KMS-11 (cell line): ENCODE measurements around the gene TBC1D30.

ENCODE experiments used
- H2AFZ ChIP-seq: fragments of 200-600 bp; sonication (generic); 2 replicates; pipeline ENCODE4 v1.6.1; 2016; ENCODE audit warnings: antibody characterized with exemption, mixed run types, low read depth
- H3K27ac ChIP-seq: fragments of 200-600 bp; sonication (generic); 2 replicates; pipeline ENCODE4 v1.6.1; 2016; ENCODE audit warnings: mild to moderate bottlenecking, mixed run types
- H3K27me3 ChIP-seq: fragments of 200-600 bp; sonication (generic); 2 replicates; pipeline ENCODE4 v1.6.1; 2017; ENCODE audit warnings: mild to moderate bottlenecking, low read depth, mixed run types, moderate library complexity; ENCODE audit not compliant: insufficient read depth
- H3K36me3 ChIP-seq: fragments of 200-600 bp; sonication (generic); 2 replicates; pipeline ENCODE4 v1.6.1; 2017; ENCODE audit warnings: mild to moderate bottlenecking, mixed run types; ENCODE audit not compliant: insufficient read depth
- H3K4me1 ChIP-seq: fragments of 200-600 bp; sonication (generic); 2 replicates; pipeline ENCODE4 v1.6.1; 2016; ENCODE audit warnings: mild to moderate bottlenecking, low read depth, mixed run types; ENCODE audit not compliant: poor library complexity, severe bottlenecking
- H3K4me2 ChIP-seq: fragments of 200-600 bp; sonication (generic); 2 replicates; pipeline ENCODE4 v1.7.0; 2016; ENCODE audit warnings: mild to moderate bottlenecking, mixed run types
- H3K4me3 ChIP-seq: fragments of 200-600 bp; sonication (generic); IDR thresholded peaks from 2 replicates; pipeline ENCODE4 v1.6.1; 2017; ENCODE audit warnings: low read depth, low read length, mixed read lengths; ENCODE audit not compliant: insufficient read depth
- H3K79me2 ChIP-seq: fragments of 200-600 bp; sonication (generic); 2 replicates; pipeline ENCODE4 v1.6.1; 2016; ENCODE audit warnings: low read depth, mixed run types; ENCODE audit not compliant: insufficient read depth
- H3K9ac ChIP-seq: fragments of 200-600 bp; sonication (generic); 2 replicates; pipeline ENCODE4 v1.6.1; 2016; ENCODE audit warnings: mild to moderate bottlenecking, mixed run types
- H4K20me1 ChIP-seq: fragments of 200-600 bp; sonication (generic); 2 replicates; pipeline ENCODE4 v1.6.1; 2016; ENCODE audit warnings: mild to moderate bottlenecking, mixed run types; ENCODE audit not compliant: insufficient read depth
- TF ChIP-seq, protein P1 (sequence below): fragments of 200-600 bp; sonication (generic); conservative IDR thresholded peaks from 2 replicates; pipeline ENCODE4 v1.6.1; 2017; ENCODE audit warnings: low read depth, mild to moderate bottlenecking, antibody characterized with exemption, low read length, moderate library complexity, mixed read lengths

The TBC1D30 gene

DNA sequence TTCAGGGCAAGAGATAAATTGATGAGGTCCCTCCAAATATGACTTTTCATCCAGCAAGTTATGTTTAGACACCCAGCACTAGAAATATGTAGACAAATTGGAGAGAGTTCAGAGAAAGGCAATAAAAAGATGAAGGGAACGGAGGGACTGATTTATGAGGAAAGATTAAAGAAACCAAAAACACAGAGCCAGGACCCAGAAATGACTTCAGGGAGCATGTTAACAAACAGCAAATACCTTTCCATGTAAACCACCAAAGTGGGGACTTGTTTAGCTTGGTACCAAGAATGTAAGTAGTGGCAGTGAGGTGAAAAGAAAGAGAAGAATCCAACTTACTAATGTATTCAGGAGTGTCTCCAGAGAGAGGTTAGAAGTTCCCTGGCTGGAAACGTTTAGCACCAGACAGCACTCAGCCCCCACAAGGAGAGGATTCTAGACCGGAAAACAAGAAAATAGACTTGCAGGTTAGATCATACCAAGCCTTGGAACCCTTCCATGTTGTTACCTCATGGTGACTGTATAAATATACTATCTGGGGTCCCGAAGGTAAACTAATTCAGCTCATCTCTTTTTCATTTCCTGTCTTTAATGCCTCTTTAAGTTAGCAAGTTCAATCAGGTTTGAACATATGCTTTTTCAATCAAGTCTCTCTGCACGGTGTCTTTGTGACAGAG, 79.2 kb downstream of the TBC1D30 start:
- Histone ChIP-seq H4K20me1 (no peaks in the 10 kb centered on the region), H3K9ac (no peak overlapping the region), H3K4me1 (no peaks in the 10 kb centered on the region), H3K79me2 (no peaks in the 10 kb centered on the region), H3K27ac (no peak overlapping the region), H3K36me3 (no peaks in the 10 kb centered on the region), H2AFZ (no peak overlapping the region), H3K4me2 (no peak overlapping the region), H3K4me3 (no peak overlapping the region), H3K27me3 (no peaks in the 10 kb centered on the region)
- TF ChIP-seq, protein P1, sequence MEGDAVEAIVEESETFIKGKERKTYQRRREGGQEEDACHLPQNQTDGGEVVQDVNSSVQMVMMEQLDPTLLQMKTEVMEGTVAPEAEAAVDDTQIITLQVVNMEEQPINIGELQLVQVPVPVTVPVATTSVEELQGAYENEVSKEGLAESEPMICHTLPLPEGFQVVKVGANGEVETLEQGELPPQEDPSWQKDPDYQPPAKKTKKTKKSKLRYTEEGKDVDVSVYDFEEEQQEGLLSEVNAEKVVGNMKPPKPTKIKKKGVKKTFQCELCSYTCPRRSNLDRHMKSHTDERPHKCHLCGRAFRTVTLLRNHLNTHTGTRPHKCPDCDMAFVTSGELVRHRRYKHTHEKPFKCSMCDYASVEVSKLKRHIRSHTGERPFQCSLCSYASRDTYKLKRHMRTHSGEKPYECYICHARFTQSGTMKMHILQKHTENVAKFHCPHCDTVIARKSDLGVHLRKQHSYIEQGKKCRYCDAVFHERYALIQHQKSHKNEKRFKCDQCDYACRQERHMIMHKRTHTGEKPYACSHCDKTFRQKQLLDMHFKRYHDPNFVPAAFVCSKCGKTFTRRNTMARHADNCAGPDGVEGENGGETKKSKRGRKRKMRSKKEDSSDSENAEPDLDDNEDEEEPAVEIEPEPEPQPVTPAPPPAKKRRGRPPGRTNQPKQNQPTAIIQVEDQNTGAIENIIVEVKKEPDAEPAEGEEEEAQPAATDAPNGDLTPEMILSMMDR, result no peak

DNA sequence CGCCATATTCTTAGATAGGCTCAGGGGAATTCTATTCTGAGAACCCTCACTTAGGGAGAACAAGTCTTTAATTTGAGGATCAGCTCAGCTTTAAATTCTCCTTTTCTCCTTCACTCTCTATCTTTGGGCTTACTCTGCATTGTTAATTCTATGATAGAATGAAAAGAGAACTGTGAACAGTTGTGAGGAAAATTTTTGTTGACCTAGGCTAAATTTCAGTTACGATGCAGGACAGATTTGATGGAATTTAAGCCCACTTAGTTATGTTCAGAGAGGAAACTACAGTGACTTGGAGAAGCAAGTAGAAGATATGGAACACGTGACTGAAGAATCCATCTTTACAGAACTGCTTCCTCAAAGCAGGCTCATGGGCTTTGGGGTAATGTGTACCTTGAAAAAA, 82.7 kb downstream of the TBC1D30 start:
- H3K4me2 ChIP-seq, result no peak overlapping the region
- no peaks in the 10 kb centered on the region for H3K79me2 ChIP-seq

DNA sequence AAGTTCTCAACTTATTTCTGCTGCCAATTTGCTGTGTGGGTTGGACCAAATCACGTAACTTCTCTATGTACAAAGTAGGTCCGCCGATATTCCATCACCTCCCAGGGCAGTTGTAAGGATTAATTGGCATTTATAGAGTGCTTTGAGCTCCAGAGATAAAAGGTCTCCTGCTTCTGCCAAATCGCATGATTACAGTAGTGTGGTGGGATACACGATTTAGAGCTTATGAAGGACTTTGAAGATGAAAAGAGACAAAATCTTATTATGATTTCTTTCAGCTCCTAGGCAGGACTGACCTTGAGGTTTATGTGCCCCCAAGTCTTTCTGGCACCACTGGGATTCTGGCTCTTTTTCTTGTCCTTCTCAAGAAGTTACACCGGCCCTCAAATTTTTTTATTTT, 84.7 kb downstream of the TBC1D30 start:
- no peaks in the 10 kb centered on the region for H3K79me2 ChIP-seq
- no peak overlapping the region for H3K27ac ChIP-seq
- no peaks in the 10 kb centered on the region for H3K4me1 ChIP-seq
- H3K4me3 ChIP-seq, result no peak overlapping the region
- no peak overlapping the region for H2AFZ ChIP-seq
- TF ChIP-seq, protein P1, result no peak
- no peaks in the 10 kb centered on the region for H4K20me1 ChIP-seq
- H3K36me3 ChIP-seq, result no peaks in the 10 kb centered on the region
- H3K27me3 ChIP-seq, result no peaks in the 10 kb centered on the region
- H3K4me2 ChIP-seq, result no peak overlapping the region
- no peak overlapping the region for H3K9ac ChIP-seq

More for the DNA sequence above, 82.7 kb downstream of the TBC1D30 start:
- TF ChIP-seq, protein P1, result no peak
- Histone ChIP-seq H3K4me1 (no peaks in the 10 kb centered on the region), H3K9ac (no peak overlapping the region), H3K27me3 (no peaks in the 10 kb centered on the region), H3K27ac (no peak overlapping the region), H4K20me1 (no peaks in the 10 kb centered on the region), H3K4me3 (no peak overlapping the region), H3K36me3 (no peaks in the 10 kb centered on the region), H2AFZ (no peak overlapping the region)

DNA sequence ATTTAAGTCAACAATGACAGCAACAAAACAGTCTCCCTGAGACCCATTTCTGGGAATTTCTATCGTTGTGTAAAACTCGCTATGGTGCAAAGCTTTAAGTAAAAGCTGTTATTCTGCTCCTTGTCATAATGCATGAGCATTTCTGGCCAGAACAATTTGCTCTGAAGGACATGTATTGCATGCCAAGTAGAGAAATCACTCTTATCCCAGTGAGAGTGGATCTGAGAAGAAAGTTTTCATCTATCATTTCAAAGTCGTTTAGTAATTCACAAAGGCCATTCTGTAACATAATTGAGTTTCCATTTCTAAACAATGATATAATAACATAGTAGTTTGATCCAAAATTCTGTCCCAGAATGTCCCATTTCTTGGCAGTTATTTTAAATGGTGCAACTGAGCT, 86.6 kb downstream of the TBC1D30 start:
- Histone ChIP-seq H3K4me3 (no peak overlapping the region), H4K20me1 (no peaks in the 10 kb centered on the region), H3K9ac (no peak overlapping the region), H3K79me2 (no peaks in the 10 kb centered on the region), H3K27me3 (no peaks in the 10 kb centered on the region), H3K4me1 (no peaks in the 10 kb centered on the region), H2AFZ (no peak overlapping the region), H3K4me2 (no peak overlapping the region), H3K36me3 (no peaks in the 10 kb centered on the region), H3K27ac (no peak overlapping the region)
- TF ChIP-seq, protein P1, result no peak
